ENCODE results near the gene ROR2.

Gene ROR2

GRCh38 chr9:91907484-91908292, 42.3 kb downstream of the ROR2 start:
- CTCF ChIA-PET = interaction anchor here (1.3 kb wide), 1 partner anchor 39 kb away, joined by 5 read pairs; no protein-coding TSS in a partner anchor
- no peak overlapping the region for H3K4me3 Mint-ChIP-seq

GRCh38 chr9:91905991-91906469, 44.0 kb downstream of the ROR2 start:
- CTCF ChIA-PET = no interaction called here
- peaks cover 15% of the 10 kb centered on the region for H3K27me3 Mint-ChIP-seq
- peak; percentile 75 for DNase-seq
- peaks cover 25% of the 10 kb centered on the region for H3K4me1 Mint-ChIP-seq
- no peaks in the 10 kb centered on the region for H3K9me3 Mint-ChIP-seq
- H3K36me3 Mint-ChIP-seq = no peaks in the 10 kb centered on the region
- peak overlapping the region; percentile 43 for H3K27ac Mint-ChIP-seq
- H3K4me3 Mint-ChIP-seq = no peak overlapping the region

More at GRCh38 chr9:91907484-91908292, 42.3 kb downstream of the ROR2 start:
- peaks cover 25% of the 10 kb centered on the region for H3K4me1 Mint-ChIP-seq
- no peaks in the 10 kb centered on the region for H3K36me3 Mint-ChIP-seq
- peaks cover 15% of the 10 kb centered on the region for H3K27me3 Mint-ChIP-seq
- no peaks in the 10 kb centered on the region for H3K9me3 Mint-ChIP-seq
- DNase-seq = no peak
- H3K27ac Mint-ChIP-seq = no peak overlapping the region

- no peaks in the 10 kb centered on the region for H3K9me3 Mint-ChIP-seq
- peaks cover 25% of the 10 kb centered on the region for H3K4me1 Mint-ChIP-seq
- H3K36me3 Mint-ChIP-seq = no peaks in the 10 kb centered on the region
- no peak for DNase-seq
- no peak overlapping the region for H3K4me3 Mint-ChIP-seq
- CTCF ChIA-PET = no interaction called here
- H3K27ac Mint-ChIP-seq = no peak overlapping the region
- H3K27me3 Mint-ChIP-seq = peaks cover 18% of the 10 kb centered on the region
Observed at GRCh38 chr9:91905237-91905650, 44.8 kb downstream of the ROR2 start.

- H3K27me3 Mint-ChIP-seq = peaks cover 19% of the 10 kb centered on the region
- H3K9me3 Mint-ChIP-seq = no peaks in the 10 kb centered on the region
- DNase-seq = no peak
- CTCF ChIA-PET = no interaction called here
- H3K4me3 Mint-ChIP-seq = no peak overlapping the region
- H3K36me3 Mint-ChIP-seq = no peaks in the 10 kb centered on the region
- peaks cover 25% of the 10 kb centered on the region for H3K4me1 Mint-ChIP-seq
- H3K27ac Mint-ChIP-seq = no peak overlapping the region
Observed at GRCh38 chr9:91904588-91905236, 45.3 kb downstream of the ROR2 start.

GRCh38 chr9:91903126-91903911, 46.7 kb downstream of the ROR2 start:
- H3K36me3 Mint-ChIP-seq = no peaks in the 10 kb centered on the region
- peaks cover 25% of the 10 kb centered on the region for H3K4me1 Mint-ChIP-seq
- no peak for DNase-seq
- CTCF ChIA-PET = no interaction called here
- H3K27me3 Mint-ChIP-seq = peaks cover 32% of the 10 kb centered on the region
- H3K27ac Mint-ChIP-seq = no peak overlapping the region
- H3K9me3 Mint-ChIP-seq = no peaks in the 10 kb centered on the region
- no peak overlapping the region for H3K4me3 Mint-ChIP-seq

- no peak overlapping the region for H3K4me3 Mint-ChIP-seq
- H3K36me3 Mint-ChIP-seq = no peaks in the 10 kb centered on the region
- no peaks in the 10 kb centered on the region for H3K9me3 Mint-ChIP-seq
- peaks cover 17% of the 10 kb centered on the region for H3K4me1 Mint-ChIP-seq
- H3K27ac Mint-ChIP-seq = no peak overlapping the region
- CTCF ChIA-PET = no interaction called here
- DNase-seq = no peak
- peaks cover 33% of the 10 kb centered on the region for H3K27me3 Mint-ChIP-seq
Observed at GRCh38 chr9:91902475-91903125, 47.4 kb downstream of the ROR2 start.

- H3K4me3 Mint-ChIP-seq = no peak overlapping the region
- H3K27me3 Mint-ChIP-seq = peaks cover 33% of the 10 kb centered on the region
- H3K4me1 Mint-ChIP-seq = peaks cover under 1% of the 10 kb centered on the region
- no peaks in the 10 kb centered on the region for H3K9me3 Mint-ChIP-seq
- H3K36me3 Mint-ChIP-seq = no peaks in the 10 kb centered on the region
- no peak overlapping the region for H3K27ac Mint-ChIP-seq
- DNase-seq = no peak
- CTCF ChIA-PET = interaction anchor here (1.0 kb wide), 1 partner anchor 55 kb away, joined by 3 read pairs; no protein-coding TSS in a partner anchor
Observed at GRCh38 chr9:91900797-91901177, 49.2 kb downstream of the ROR2 start.

- Mint-ChIP-seq H3K27ac (no peak overlapping the region), H3K4me1 (no peaks in the 10 kb centered on the region), H3K4me3 (no peak overlapping the region), H3K9me3 (no peaks in the 10 kb centered on the region), H3K27me3 (peaks cover 33% of the 10 kb centered on the region), H3K36me3 (no peaks in the 10 kb centered on the region)
- no peak for DNase-seq
- CTCF ChIA-PET = interaction anchor here (1.0 kb wide), 1 partner anchor 55 kb away, joined by 3 read pairs; no protein-coding TSS in a partner anchor
Observed at GRCh38 chr9:91900055-91900796, 49.8 kb downstream of the ROR2 start.

- Mint-ChIP-seq H3K4me3 (no peak overlapping the region), H3K4me1 (no peaks in the 10 kb centered on the region), H3K27ac (no peak overlapping the region), H3K9me3 (no peaks in the 10 kb centered on the region), H3K36me3 (no peaks in the 10 kb centered on the region), H3K27me3 (peaks cover 33% of the 10 kb centered on the region)
- no peak for DNase-seq
- CTCF ChIA-PET = no interaction called here
Observed at GRCh38 chr9:91899594-91899993, 50.4 kb downstream of the ROR2 start.

GRCh38 chr9:91899219-91899563, 50.8 kb downstream of the ROR2 start:
- CTCF ChIA-PET = no interaction called here
- no peak for DNase-seq
- Mint-ChIP-seq H3K9me3 (no peaks in the 10 kb centered on the region), H3K4me3 (no peak overlapping the region), H3K27ac (no peak overlapping the region), H3K27me3 (peaks cover 34% of the 10 kb centered on the region), H3K4me1 (no peaks in the 10 kb centered on the region), H3K36me3 (no peaks in the 10 kb centered on the region)

GRCh38 chr9:91898451-91899218, 51.4 kb downstream of the ROR2 start:
- H3K4me1 Mint-ChIP-seq = no peaks in the 10 kb centered on the region
- H3K27me3 Mint-ChIP-seq = peaks cover 39% of the 10 kb centered on the region
- CTCF ChIA-PET = no interaction called here
- no peaks in the 10 kb centered on the region for H3K9me3 Mint-ChIP-seq
- no peak overlapping the region for H3K27ac Mint-ChIP-seq
- no peak for DNase-seq
- H3K36me3 Mint-ChIP-seq = no peaks in the 10 kb centered on the region
- H3K4me3 Mint-ChIP-seq = no peak overlapping the region

GRCh38 chr9:91897201-91897600, 52.8 kb downstream of the ROR2 start:
- Mint-ChIP-seq H3K4me3 (no peak overlapping the region), H3K4me1 (no peaks in the 10 kb centered on the region), H3K27ac (no peak overlapping the region), H3K9me3 (no peaks in the 10 kb centered on the region), H3K27me3 (peaks cover 45% of the 10 kb centered on the region), H3K36me3 (no peaks in the 10 kb centered on the region)
- CTCF ChIA-PET = no interaction called here
- DNase-seq = no peak

- Mint-ChIP-seq H3K27me3 (peaks cover 45% of the 10 kb centered on the region), H3K36me3 (no peaks in the 10 kb centered on the region), H3K9me3 (no peaks in the 10 kb centered on the region), H3K4me3 (no peak overlapping the region), H3K27ac (no peak overlapping the region), H3K4me1 (no peaks in the 10 kb centered on the region)
- CTCF ChIA-PET = no interaction called here
- no peak for DNase-seq
Observed at GRCh38 chr9:91896513-91897121, 53.4 kb downstream of the ROR2 start.
